Ishikawa (cell line): ENCODE results near the gene TOR2A.

Experiments
- CEBPB ChIP-seq: IDR thresholded peaks from 2 replicates; pipeline ENCODE4 v1.6.1; 2012
- CREB1 ChIP-seq: IDR thresholded peaks from 2 replicates; pipeline ENCODE4 v1.6.1; 2012; ENCODE audit warnings: low read depth
- EGR1 ChIP-seq: IDR thresholded peaks from 2 replicates; pipeline ENCODE4 v1.6.1; 2012
- EP300 ChIP-seq: IDR thresholded peaks from 2 replicates; pipeline ENCODE4 v1.6.1; 2012; ENCODE audit warnings: borderline replicate concordance
- FOXM1 ChIP-seq: IDR thresholded peaks from 2 replicates; pipeline ENCODE4 v1.6.1; 2012; ENCODE audit warnings: low read depth, borderline replicate concordance
- MAX ChIP-seq: IDR thresholded peaks from 2 replicates; pipeline ENCODE4 v1.6.1; 2012
- NFIC ChIP-seq: IDR thresholded peaks from 2 replicates; pipeline ENCODE4 v1.6.1; 2012
- RAD21 ChIP-seq: IDR thresholded peaks from 2 replicates; pipeline ENCODE4 v1.6.1; 2012; ENCODE audit warnings: low read depth
- REST ChIP-seq: IDR thresholded peaks from 2 replicates; pipeline ENCODE4 v1.6.1; 2012; ENCODE audit warnings: low read depth, mild to moderate bottlenecking
- TAF1 ChIP-seq: IDR thresholded peaks from 2 replicates; pipeline ENCODE4 v1.6.1; 2012; ENCODE audit warnings: low read depth, mild to moderate bottlenecking
- TCF12 ChIP-seq: IDR thresholded peaks from 2 replicates; pipeline ENCODE4 v1.6.1; 2012; ENCODE audit warnings: low read depth
- TEAD4 ChIP-seq: IDR thresholded peaks from 2 replicates; pipeline ENCODE4 v1.6.1; 2012
- USF1 ChIP-seq: IDR thresholded peaks from 2 replicates; pipeline ENCODE4 v1.6.1; 2012
- YY1 ChIP-seq: IDR thresholded peaks from 2 replicates; pipeline ENCODE4 v1.6.1; 2012; ENCODE audit warnings: low read depth
- ZBTB7A ChIP-seq: IDR thresholded peaks from 2 replicates; pipeline ENCODE4 v1.6.1; 2012; ENCODE audit warnings: low read depth

TOR2A gene

GRCh38 chr9:127761491-127761956 is 26.4 kb upstream of the TOR2A start:
- no peak for TF ChIP-seq TCF12
- TF ChIP-seq TEAD4: no peak
- no peak for TF ChIP-seq TAF1
- no peak for TF ChIP-seq FOXM1
- TF ChIP-seq MAX: no peak
- no peak for TF ChIP-seq CEBPB

- TF ChIP-seq ZBTB7A (no peak), TAF1 (no peak), EGR1 (no peak), REST (no peak), RAD21 (no peak), USF1 (no peak), FOXM1 (no peak), MAX (no peak), CREB1 (no peak), TEAD4 (no peak), TCF12 (no peak), EP300 (no peak), NFIC (no peak), CEBPB (no peak), YY1 (no peak)
Measured at GRCh38 chr9:127761061-127761460, 26.0 kb upstream of the TOR2A start.

- TF ChIP-seq TAF1: no peak
- TF ChIP-seq YY1: no peak
- no peak for TF ChIP-seq REST
- TF ChIP-seq USF1: no peak
- no peak for TF ChIP-seq CREB1
- no peak for TF ChIP-seq RAD21
- no peak for TF ChIP-seq NFIC
- no peak for TF ChIP-seq ZBTB7A
- no peak for TF ChIP-seq EP300
- TF ChIP-seq TEAD4: no peak
- TF ChIP-seq CEBPB: no peak
- no peak for TF ChIP-seq EGR1
- TF ChIP-seq MAX: no peak
- no peak for TF ChIP-seq FOXM1
- no peak for TF ChIP-seq TCF12
Measured at GRCh38 chr9:127758843-127759242, 23.7 kb upstream of the TOR2A start.

GRCh38 chr9:127756233-127756632 is 21.1 kb upstream of the TOR2A start:
- TF ChIP-seq ZBTB7A: no peak
- no peak for TF ChIP-seq EP300
- no peak for TF ChIP-seq TCF12

GRCh38 chr9:127755061-127756060 is 20.3 kb upstream of the TOR2A start:
- TF ChIP-seq ZBTB7A: no peak
- TF ChIP-seq RAD21: no peak
